ENCODE results near the gene ODAD3.

DNA sequence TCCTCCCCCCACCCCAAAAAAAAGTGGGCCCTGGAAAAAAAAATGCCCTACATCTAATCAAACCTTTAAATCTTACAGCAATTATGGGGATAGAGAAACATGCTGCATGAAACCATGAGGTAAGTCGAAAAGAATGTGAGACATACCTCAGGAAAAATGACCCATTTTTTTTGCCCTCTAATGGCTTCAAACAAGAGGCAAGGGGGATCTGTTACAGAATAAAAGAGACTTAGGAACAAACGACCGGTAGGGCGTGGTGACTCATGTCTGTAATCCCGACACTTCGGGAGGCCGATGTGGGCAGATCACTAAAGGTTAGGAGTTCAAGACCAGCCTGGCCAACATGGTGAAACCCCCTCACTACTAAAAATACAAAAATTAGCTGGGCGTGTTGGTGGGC, 24.2 kb downstream of the ODAD3 start:
- TF ChIP-seq POLR2AphosphoS5 (IDR thresholded peaks at IDR 0.05; ENCODE audit: low read depth, low read length) (no peak), TAF1 (IDR thresholded peaks at IDR 0.05; ENCODE audit: borderline replicate concordance, insufficient read depth, low read length) (no peak), REST (IDR thresholded peaks at IDR 0.05; ENCODE audit: insufficient read depth in 1 of 2, low read depth in 2 of 2, low read length in 2 of 2) (no peak), SIN3A (IDR thresholded peaks at IDR 0.05; ENCODE audit: borderline replicate concordance, insufficient read depth, low read length) (no peak), FOXP2 (optimal IDR thresholded peaks at IDR 0.05; ENCODE audit: borderline replicate concordance, extremely low read depth, extremely low read length, insufficient read depth) (no peak)
